Sigmoid colon (tissue), 7 donors: Measurements from ENCODE around the gene FRS2. TPM values are rescaled to one million over a fixed set of nuclear protein-coding genes. Genes with fewer than 3 reads are reported as not detected.
A peak's percentile ranks its signal among the peaks of the same experiment; 100 is the strongest.

Experiments
- DNase-seq: peaks from one replicate; pipeline ENCODE4 v3.0.0-alpha.2; 2019
- H3K27ac ChIP-seq, 4 donors: fragments of 200-600 bp; sonication (generic); one replicate each; pipeline ENCODE4 v1.5.1; 2016 to 2019; ENCODE audit warnings: mild to moderate bottlenecking in 1 of 4
- H3K27me3 ChIP-seq, 3 donors: fragments of 200-600 bp; sonication (generic); one replicate each; pipeline ENCODE4 v1.5.1; 2019; ENCODE audit warnings: mild to moderate bottlenecking in 1 of 3
- H3K36me3 ChIP-seq, 4 donors: fragments of 200-600 bp; sonication (generic); one replicate each; pipeline ENCODE4 v1.5.1; 2016 to 2019
- H3K4me1 ChIP-seq, 4 donors: fragments of 200-600 bp; sonication (generic); one replicate each; pipeline ENCODE4 v1.5.1; 2017 to 2019
- H3K4me3 ChIP-seq, 4 donors: fragments of 200-600 bp; sonication (generic); one replicate each; pipeline ENCODE4 v1.5.1; 2017 to 2019; ENCODE audit warnings: mild to moderate bottlenecking in 2 of 4, moderate library complexity in 1 of 4
- H3K9me3 ChIP-seq, 4 donors: fragments of 200-600 bp in 3 of 4; sonication (generic) in 3 of 4; one replicate each; pipeline versions ENCODE4 v1.5.1 to v1.6.1; 2013 to 2019
- EP300 ChIP-seq, 4 donors: sonication (generic); formaldehyde crosslinking; IDR thresholded peaks; one replicate each; pipeline ENCODE4 v1.6.1; 2017; ENCODE audit warnings: antibody characterized with exemption in 4 of 4
- POLR2A ChIP-seq, 2 donors: fragments of 450-650 bp; IDR thresholded peaks; one replicate each; pipeline ENCODE4 v1.6.1; 2016; ENCODE audit warnings: antibody characterized with exemption in 2 of 2, mild to moderate bottlenecking in 2 of 2, moderate library complexity in 2 of 2
- POLR2AphosphoS5 ChIP-seq, 4 donors: sonication (generic); formaldehyde crosslinking; IDR thresholded peaks; one replicate each; pipeline ENCODE4 v1.6.1; 2017; ENCODE audit warnings: antibody characterized with exemption in 4 of 4
- WGBS, 2 donors: extraction: QIAGEN DNeasy Blood & Tissue Kit; methylation state at CpG; one replicate each; pipeline ENCODE4 v1.1.7; 2013; 5-methylcytosine and 5-hydroxymethylcytosine counted together
- intact Hi-C: fragments of 100-400 bp; cut with DNase I; formaldehyde crosslinking; loops from one replicate; pipeline ENCODE4 v1.15.1; 2023
- polyA plus RNA-seq, 3 donors: library from polyadenylated mRNA; stranded (reverse); fragments of 200-250 nt; gene quantifications; one replicate each; pipeline ENCODE4 v1.2.3, GENCODE V29; 2013
- total RNA-seq, 4 donors: library from RNA; depleted of rRNA; stranded (reverse); fragments of >200 nt; gene quantifications; one replicate each; pipeline ENCODE4 v1.1.0, GENCODE V29; 2016
- TF ChIP-seq, protein P1 (sequence below), 4 experiments: fragments of 450-650 bp in 3 of 4; fragments of 200-600 bp in 1 of 4; IDR thresholded peaks; one replicate each; pipeline ENCODE4 v1.5.1; 2016 to 2019; ENCODE audit warnings: antibody characterized with exemption in 4 of 4, mild to moderate bottlenecking in 3 of 4, moderate library complexity in 2 of 4
- donor health status: healthy with polysubstance abuse.
- donor health status: Bipolar disorder and iron deficiency.
- donor health status: healthy.

Gene FRS2
- total and polyA plus RNA-seq, 7 donors: 7.6 to 48.4 (median 33.8) TPM

DNA sequence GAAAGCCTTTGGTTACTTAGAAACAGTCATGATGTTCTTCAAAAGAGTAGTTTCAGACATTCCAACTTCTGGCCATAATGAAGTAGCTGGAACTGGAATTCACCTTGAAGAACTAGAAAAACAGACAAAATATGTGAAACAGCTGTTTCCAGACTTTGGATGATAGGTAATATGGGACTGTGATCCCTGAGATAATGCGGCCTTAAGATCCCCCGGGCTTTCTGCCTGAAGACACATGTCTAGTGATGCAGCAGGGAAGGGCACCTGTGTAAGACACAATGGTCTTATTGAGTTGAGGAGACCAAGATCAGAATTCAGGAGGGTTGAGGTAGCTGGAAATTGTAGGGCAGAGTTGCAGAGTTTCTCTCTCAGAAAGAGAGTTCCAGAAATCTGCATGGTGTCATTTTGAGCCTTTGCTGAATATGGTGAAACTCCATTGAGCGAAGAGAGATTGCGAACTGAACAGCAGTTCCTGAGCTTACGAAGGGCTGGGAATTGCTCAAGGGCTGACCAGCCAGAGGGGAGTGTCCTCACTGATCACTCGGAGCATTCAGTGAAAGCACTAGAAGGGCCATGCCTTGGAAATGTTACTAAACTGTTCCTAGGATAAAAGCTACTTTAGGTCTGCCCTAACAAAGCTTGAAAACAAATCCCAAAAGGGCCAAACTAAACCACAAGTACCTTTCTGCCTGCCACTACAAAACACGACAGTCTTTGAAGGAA lies 41.7 kb upstream of the FRS2 start:
- no peak for DNase-seq
- H3K27me3 ChIP-seq: no peaks in the 10 kb centered on the region
- TF ChIP-seq POLR2A (IDR thresholded peaks at IDR 0.05): no peak
- TF ChIP-seq, protein P1, sequence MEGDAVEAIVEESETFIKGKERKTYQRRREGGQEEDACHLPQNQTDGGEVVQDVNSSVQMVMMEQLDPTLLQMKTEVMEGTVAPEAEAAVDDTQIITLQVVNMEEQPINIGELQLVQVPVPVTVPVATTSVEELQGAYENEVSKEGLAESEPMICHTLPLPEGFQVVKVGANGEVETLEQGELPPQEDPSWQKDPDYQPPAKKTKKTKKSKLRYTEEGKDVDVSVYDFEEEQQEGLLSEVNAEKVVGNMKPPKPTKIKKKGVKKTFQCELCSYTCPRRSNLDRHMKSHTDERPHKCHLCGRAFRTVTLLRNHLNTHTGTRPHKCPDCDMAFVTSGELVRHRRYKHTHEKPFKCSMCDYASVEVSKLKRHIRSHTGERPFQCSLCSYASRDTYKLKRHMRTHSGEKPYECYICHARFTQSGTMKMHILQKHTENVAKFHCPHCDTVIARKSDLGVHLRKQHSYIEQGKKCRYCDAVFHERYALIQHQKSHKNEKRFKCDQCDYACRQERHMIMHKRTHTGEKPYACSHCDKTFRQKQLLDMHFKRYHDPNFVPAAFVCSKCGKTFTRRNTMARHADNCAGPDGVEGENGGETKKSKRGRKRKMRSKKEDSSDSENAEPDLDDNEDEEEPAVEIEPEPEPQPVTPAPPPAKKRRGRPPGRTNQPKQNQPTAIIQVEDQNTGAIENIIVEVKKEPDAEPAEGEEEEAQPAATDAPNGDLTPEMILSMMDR (IDR thresholded peaks at IDR 0.05): no peak
- TF ChIP-seq POLR2AphosphoS5 (IDR thresholded peaks at IDR 0.05): no peak
- no peak for TF ChIP-seq EP300 (IDR thresholded peaks at IDR 0.05)
- no peak overlapping the region for H3K4me3 ChIP-seq
- intact Hi-C loops: no loop called here
- H3K4me1 ChIP-seq: peaks cover 0 to 3% (median 0%) of the 10 kb centered on the region in 4 donors
- no peaks in the 10 kb centered on the region for H3K36me3 ChIP-seq
- H3K9me3 ChIP-seq: no peaks in the 10 kb centered on the region
- WGBS, 2 donors: 89 to 90% methylated on average over 7 of the region's 7 CpGs
- no peak overlapping the region for H3K27ac ChIP-seq

DNA sequence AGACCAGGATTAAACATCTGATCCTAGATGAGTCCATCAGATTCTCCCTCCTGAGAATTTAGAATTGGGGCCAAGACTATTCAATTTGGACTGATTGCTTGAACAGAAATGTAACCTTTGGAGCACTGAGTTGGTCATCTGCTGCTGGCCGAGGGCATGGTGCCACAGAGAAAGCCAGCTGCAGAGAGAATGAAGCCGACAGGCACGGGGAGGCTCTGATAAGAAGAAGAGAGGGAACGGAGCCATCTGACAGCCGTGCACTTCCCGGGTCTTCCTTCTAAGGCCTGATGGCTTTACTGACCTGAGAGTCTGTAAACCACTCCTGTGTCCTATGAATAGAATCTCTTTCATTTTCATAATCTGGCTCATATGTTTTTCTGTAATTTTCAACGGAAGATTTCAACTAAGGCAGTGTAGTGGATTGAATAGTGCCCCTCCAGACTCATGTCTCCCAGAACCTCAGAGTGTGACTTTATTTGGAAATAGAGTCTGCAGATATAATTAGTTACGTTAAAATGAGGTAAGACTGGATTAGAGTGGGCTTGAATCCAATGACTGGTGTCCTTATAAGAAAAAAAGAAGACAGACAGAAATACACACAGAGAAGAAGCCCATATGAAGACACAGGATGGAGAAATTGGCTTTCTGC lies 39.1 kb upstream of the FRS2 start:
- Histone ChIP-seq H3K4me3 (no peak overlapping the region), H3K36me3 (no peaks in the 10 kb centered on the region), H3K9me3 (no peaks in the 10 kb centered on the region), H3K27ac (peak overlapping the region in 3 of 4 donors; percentile 7 to 67 (median 46)), H3K27me3 (no peaks in the 10 kb centered on the region), H3K4me1 (peaks cover 0 to 3% (median 0%) of the 10 kb centered on the region in 4 donors)
- intact Hi-C loops: no loop called here
- TF ChIP-seq POLR2AphosphoS5 (IDR thresholded peaks at IDR 0.05) (no peak), EP300 (IDR thresholded peaks at IDR 0.05) (no peak), POLR2A (IDR thresholded peaks at IDR 0.05) (no peak)
- TF ChIP-seq, protein P1 (IDR thresholded peaks at IDR 0.05): no peak
- 90 to 93% methylated on average over 8 of the region's 8 CpGs for WGBS, 2 donors
- DNase-seq: no peak

- no peak for DNase-seq
- H3K4me3 ChIP-seq: no peak overlapping the region
- intact Hi-C loops: no loop called here
- H3K27ac ChIP-seq: peak overlapping the region in 3 of 4 donors; percentile 7 to 67 (median 46)
- WGBS, 2 donors: 76 to 89% methylated on average over 8 of the region's 8 CpGs
- peaks cover 0 to 3% (median 0%) of the 10 kb centered on the region in 4 donors for H3K4me1 ChIP-seq
- H3K9me3 ChIP-seq: no peaks in the 10 kb centered on the region
- no peaks in the 10 kb centered on the region for H3K36me3 ChIP-seq
- no peak for TF ChIP-seq EP300 (IDR thresholded peaks at IDR 0.05)
- TF ChIP-seq POLR2AphosphoS5 (IDR thresholded peaks at IDR 0.05): no peak
- no peak for TF ChIP-seq POLR2A (IDR thresholded peaks at IDR 0.05)
- TF ChIP-seq, protein P1 (IDR thresholded peaks at IDR 0.05): no peak
- no peaks in the 10 kb centered on the region for H3K27me3 ChIP-seq
Measured at GRCh38 chr12:69431591-69432222, 38.5 kb upstream of the FRS2 start.

DNA sequence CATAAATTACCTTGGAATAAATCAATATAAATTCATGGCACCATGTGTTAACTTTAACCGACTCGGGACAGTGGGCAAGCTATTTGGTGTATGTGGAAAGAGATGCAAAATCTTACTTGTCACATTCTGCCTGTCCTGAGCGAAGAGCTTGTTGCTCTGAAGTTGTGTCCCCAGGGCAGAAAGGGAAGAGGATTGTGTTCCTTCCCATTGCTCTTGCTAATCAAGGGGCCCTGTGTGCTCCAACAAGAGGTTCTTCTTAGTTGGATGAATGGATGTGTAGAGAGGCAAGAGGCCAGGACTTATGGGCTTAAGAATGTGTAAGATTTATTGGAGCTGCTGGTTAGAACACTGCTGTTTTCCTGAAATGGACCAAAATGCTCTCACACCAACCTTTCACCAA lies 36.5 kb upstream of the FRS2 start:
- no peak for DNase-seq
- WGBS, 2 donors: 95% methylated on average over 3 of the region's 3 CpGs

More for the DNA sequence above, 36.5 kb upstream of the FRS2 start:
- Histone ChIP-seq H3K27ac (no peak overlapping the region), H3K4me1 (peaks cover 0 to 3% (median 0%) of the 10 kb centered on the region in 4 donors), H3K27me3 (no peaks in the 10 kb centered on the region), H3K36me3 (no peaks in the 10 kb centered on the region), H3K4me3 (no peak overlapping the region), H3K9me3 (no peaks in the 10 kb centered on the region)
- intact Hi-C loops: no loop called here
- TF ChIP-seq EP300 (IDR thresholded peaks at IDR 0.05) (no peak), POLR2A (IDR thresholded peaks at IDR 0.05) (no peak), POLR2AphosphoS5 (IDR thresholded peaks at IDR 0.05) (no peak)
- TF ChIP-seq, protein P1 (IDR thresholded peaks at IDR 0.05): no peak
